Karpas-422 (cell line): ENCODE results near the gene SHANK2. TPM values are rescaled to one million over a fixed set of nuclear protein-coding genes. Genes with fewer than 3 reads are reported as not detected.

Experiments
- DNase-seq: peaks from one replicate; pipeline ENCODE4 v3.0.0-alpha.2; 2015
- H2AFZ ChIP-seq: fragments of 200-600 bp; sonication (generic); 2 replicates; pipeline ENCODE4 v1.6.1; 2014; ENCODE audit warnings: antibody characterized with exemption, low read length, mixed read lengths
- H3K27ac ChIP-seq: fragments of 200-600 bp; sonication (generic); 2 replicates; pipeline ENCODE4 v1.5.1; 2014; ENCODE audit warnings: mild to moderate bottlenecking, low read length, moderate library complexity
- H3K27me3 ChIP-seq: fragments of 200-600 bp; sonication (generic); 2 replicates; pipeline ENCODE4 v1.6.1; 2014; ENCODE audit warnings: low read length, mixed read lengths
- H3K36me3 ChIP-seq: fragments of 200-600 bp; sonication (generic); 2 replicates; pipeline ENCODE4 v1.6.1; 2014; ENCODE audit warnings: low read length, mixed read lengths; ENCODE audit not compliant: insufficient read depth
- H3K4me1 ChIP-seq: fragments of 200-600 bp; sonication (generic); 2 replicates; pipeline ENCODE4 v1.6.1; 2014; ENCODE audit warnings: mild to moderate bottlenecking, low read length, mixed read lengths
- H3K4me2 ChIP-seq: fragments of 200-600 bp; sonication (generic); 2 replicates; pipeline ENCODE4 v1.6.1; 2014; ENCODE audit warnings: low read length, low read depth, mild to moderate bottlenecking; ENCODE audit not compliant: poor library complexity, severe bottlenecking
- H3K4me3 ChIP-seq: fragments of 200-600 bp; sonication (generic); 2 replicates; pipeline ENCODE4 v1.5.1; 2014; ENCODE audit warnings: mild to moderate bottlenecking, antibody characterized with exemption, low read length, mixed read lengths
- H3K79me2 ChIP-seq: fragments of 200-600 bp; sonication (generic); 2 replicates; pipeline ENCODE4 v1.6.1; 2014; ENCODE audit warnings: mild to moderate bottlenecking, low read length, mixed read lengths
- H3K9ac ChIP-seq: fragments of 200-600 bp; sonication (generic); 2 replicates; pipeline ENCODE4 v1.6.0; 2014; ENCODE audit warnings: low read length
- H3K9me2 ChIP-seq: fragments of 200-600 bp; sonication (generic), shearing (Covaris generic); replicated peaks from 2 replicates; pipeline ENCODE4 v1.6.0; 2014; ENCODE audit warnings: mild to moderate bottlenecking, low read length, moderate library complexity; ENCODE audit not compliant: insufficient read depth
- H3K9me3 ChIP-seq: fragments of 300-700, 200-600 bp; sonication (generic); 2 replicates; pipeline ENCODE4 v1.6.1; 2014; ENCODE audit warnings: low read length, mixed read lengths
- H4K20me1 ChIP-seq: fragments of 200-600 bp; sonication (generic); 2 replicates; pipeline ENCODE4 v1.6.1; 2014; ENCODE audit warnings: mild to moderate bottlenecking, antibody characterized with exemption, low read length, low read depth; ENCODE audit not compliant: insufficient read depth
- total RNA-seq: library from RNA; depleted of rRNA; stranded (reverse); fragments of >200 nt; shearing (Covaris generic); gene quantifications from 2 replicates; pipeline ENCODE4 v1.2.3, GENCODE V29; 2014; ENCODE audit warnings: low replicate concordance

SHANK2 gene
- total RNA-seq, 1 experiment from 2014 or later, result not detected

DNA sequence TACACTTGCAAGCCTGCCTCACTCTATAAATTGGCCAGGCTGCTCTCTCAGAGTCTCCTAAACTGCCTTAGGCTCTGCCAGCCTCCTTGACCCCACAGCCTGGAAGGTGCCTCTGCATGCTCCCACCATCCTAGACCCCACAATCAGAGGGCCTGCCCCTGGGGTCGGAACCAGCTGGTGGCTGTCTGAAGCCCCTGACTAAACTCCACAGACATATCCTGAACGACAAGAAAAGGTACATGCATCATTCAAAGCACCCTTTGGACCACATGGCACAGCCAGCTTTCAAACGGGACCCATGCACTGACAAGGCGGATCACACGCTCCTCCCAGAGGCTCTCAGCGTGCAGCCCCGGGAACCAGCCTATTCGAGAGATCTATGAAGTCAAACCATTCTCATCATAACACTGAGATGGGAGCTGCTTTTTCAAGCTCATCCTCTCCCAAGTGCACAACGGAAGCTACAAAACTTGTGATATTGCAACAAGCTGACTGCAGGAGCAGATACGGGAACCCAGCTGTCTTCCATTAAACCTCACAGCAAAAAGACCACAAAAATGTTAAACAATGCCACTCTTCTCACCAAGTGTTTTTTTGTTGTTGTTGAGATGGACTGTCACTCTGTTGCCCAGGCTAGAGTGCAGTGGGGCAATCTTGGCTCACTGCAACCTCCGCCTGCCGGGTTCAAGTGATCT, 8.1 kb downstream of the SHANK2 start:
- Histone ChIP-seq H3K79me2 (no peaks in the 10 kb centered on the region), H3K4me3 (no peak overlapping the region), H3K27me3 (no peaks in the 10 kb centered on the region), H3K36me3 (no peaks in the 10 kb centered on the region), H2AFZ (no peak overlapping the region), H3K4me1 (no peaks in the 10 kb centered on the region; the same call in 1 of the 2 replicates), H3K27ac (no peak overlapping the region), H3K9ac (no peak overlapping the region), H3K4me2 (no peak overlapping the region), H3K9me2 (no peaks in the 10 kb centered on the region), H4K20me1 (no peaks in the 10 kb centered on the region; the same call in 1 of the 2 replicates), H3K9me3 (no peaks in the 10 kb centered on the region)
- DNase-seq, result no peak

- H3K9me2 ChIP-seq, result no peaks in the 10 kb centered on the region
- no peak overlapping the region for H3K27ac ChIP-seq
- no peaks in the 10 kb centered on the region for H3K9me3 ChIP-seq
- no peaks in the 10 kb centered on the region for H3K79me2 ChIP-seq
- no peaks in the 10 kb centered on the region for H3K27me3 ChIP-seq
- H3K4me1 ChIP-seq, result no peaks in the 10 kb centered on the region; the same call in 1 of the 2 replicates
- H3K4me3 ChIP-seq, result no peak overlapping the region
- no peak overlapping the region for H3K4me2 ChIP-seq
- no peaks in the 10 kb centered on the region for H3K36me3 ChIP-seq
- no peak for DNase-seq
- no peak overlapping the region for H2AFZ ChIP-seq
- no peaks in the 10 kb centered on the region for H4K20me1 ChIP-seq
- H3K9ac ChIP-seq, result no peak overlapping the region
Measured at GRCh38 chr11:71242391-71242790, 10.0 kb downstream of the SHANK2 start.

- Histone ChIP-seq H4K20me1 (no peaks in the 10 kb centered on the region), H3K27me3 (no peaks in the 10 kb centered on the region), H3K36me3 (no peaks in the 10 kb centered on the region), H3K4me2 (no peak overlapping the region), H3K79me2 (no peaks in the 10 kb centered on the region), H3K9me3 (no peaks in the 10 kb centered on the region), H3K4me1 (no peaks in the 10 kb centered on the region; the same call in 1 of the 2 replicates), H3K27ac (no peak overlapping the region), H2AFZ (no peak overlapping the region), H3K9me2 (no peaks in the 10 kb centered on the region), H3K4me3 (no peak overlapping the region), H3K9ac (no peak overlapping the region)
- DNase-seq, result no peak
Measured at GRCh38 chr11:71241721-71242259, 10.6 kb downstream of the SHANK2 start.

DNA sequence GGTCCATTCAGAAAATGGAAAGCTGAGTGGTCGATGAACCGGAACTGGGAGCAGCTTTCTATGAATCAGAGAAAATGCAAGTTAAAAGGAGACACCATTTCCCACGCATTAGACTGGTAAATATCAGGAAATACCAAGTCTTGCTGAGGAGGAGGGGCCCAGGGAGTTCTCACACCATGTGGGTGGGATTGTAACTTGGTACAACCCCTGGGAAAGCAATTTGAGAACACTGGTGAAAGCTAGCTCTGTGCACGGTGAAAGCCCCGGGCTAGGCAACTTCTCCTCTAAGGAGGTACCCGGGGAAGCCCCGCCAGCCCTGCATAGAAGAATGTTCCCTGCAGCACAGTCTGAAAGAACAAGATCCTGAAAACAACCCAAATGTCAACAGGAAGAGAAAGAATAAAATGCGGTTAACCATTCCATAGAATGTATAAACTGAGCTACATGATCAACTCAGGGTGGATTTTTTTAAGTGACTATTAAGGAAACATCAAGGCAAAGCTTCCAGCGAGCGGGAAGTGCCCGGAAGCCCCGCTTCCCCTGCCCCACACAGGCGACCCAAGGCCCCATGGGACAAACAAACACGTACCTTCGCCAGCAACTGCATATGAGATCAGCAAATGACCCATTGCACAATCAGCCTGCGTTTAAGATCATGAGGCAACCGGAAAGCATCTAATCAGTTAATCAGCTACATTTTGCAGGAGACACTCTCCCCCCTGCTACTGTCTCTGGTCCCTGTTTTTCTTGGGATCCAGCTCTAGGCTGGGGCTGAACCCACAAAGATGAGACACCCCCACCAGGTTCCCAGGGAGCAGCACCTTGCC, 11.3 kb downstream of the SHANK2 start:
- Histone ChIP-seq H3K27me3 (no peaks in the 10 kb centered on the region), H3K9me3 (no peaks in the 10 kb centered on the region), H2AFZ (no peak overlapping the region), H3K27ac (no peak overlapping the region), H3K4me1 (no peaks in the 10 kb centered on the region; the same call in 1 of the 2 replicates), H3K79me2 (no peaks in the 10 kb centered on the region), H3K9ac (no peak overlapping the region), H3K36me3 (no peaks in the 10 kb centered on the region), H3K9me2 (no peaks in the 10 kb centered on the region), H3K4me3 (no peak overlapping the region), H4K20me1 (no peaks in the 10 kb centered on the region), H3K4me2 (no peak overlapping the region)
- peak; percentile 56 for DNase-seq

DNA sequence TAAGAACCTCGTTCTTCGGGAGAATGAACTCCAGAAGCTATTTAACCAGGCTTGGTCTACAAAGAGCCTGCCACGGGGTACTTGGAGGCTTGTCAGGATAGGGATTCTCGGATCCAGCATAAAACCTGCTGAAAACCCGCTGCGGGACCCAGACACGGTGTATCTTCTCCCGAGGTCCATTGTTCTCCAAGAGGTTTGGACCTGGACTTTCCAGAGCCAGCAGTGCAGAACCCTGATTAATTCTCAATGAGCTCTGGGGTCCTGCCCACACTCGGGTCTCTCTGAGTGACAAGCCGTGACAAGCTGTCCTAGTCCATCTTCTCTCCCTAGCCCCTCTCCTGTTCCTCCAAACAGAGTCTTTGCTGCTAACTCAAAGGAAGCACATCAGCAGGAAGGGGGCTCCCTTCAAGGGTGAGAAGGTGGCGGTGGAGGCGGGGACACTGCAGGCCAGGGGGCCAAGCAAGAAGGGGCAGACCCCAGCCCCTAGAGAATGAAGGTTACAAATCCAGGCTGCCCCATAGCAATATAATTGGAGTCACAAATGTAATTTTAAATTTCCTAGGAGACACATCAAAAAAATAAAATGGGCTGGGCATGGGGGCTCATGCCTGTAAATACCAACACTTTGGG, 12.2 kb downstream of the SHANK2 start:
- Histone ChIP-seq H2AFZ (no peak overlapping the region), H3K4me3 (no peak overlapping the region), H3K4me1 (no peaks in the 10 kb centered on the region; the same call in 1 of the 2 replicates), H3K9me2 (no peaks in the 10 kb centered on the region), H3K79me2 (no peaks in the 10 kb centered on the region), H3K9ac (no peak overlapping the region), H3K4me2 (no peak overlapping the region), H3K27ac (no peak overlapping the region), H3K9me3 (no peaks in the 10 kb centered on the region), H3K27me3 (no peaks in the 10 kb centered on the region), H3K36me3 (no peaks in the 10 kb centered on the region), H4K20me1 (no peaks in the 10 kb centered on the region)
- DNase-seq, result no peak

DNA sequence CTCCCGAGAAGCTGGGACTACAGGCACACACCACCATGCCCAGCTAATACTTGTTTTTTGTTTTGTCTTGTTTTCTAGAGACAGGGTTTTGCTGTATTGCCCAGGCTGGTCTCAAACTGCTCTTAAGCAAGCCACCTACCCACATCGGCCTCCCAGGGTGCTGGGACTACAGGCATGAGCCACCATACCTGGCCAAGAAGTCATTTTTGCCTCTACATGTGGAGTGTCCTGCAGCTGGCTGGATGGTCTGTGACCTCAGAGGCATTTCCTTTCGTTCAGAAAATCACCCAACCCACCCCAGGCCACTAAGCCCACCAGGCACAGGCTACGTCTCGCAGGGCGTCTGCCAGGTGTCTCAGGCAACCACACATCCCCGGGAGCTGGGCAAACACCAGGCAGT, 12.8 kb downstream of the SHANK2 start:
- Histone ChIP-seq H2AFZ (no peak overlapping the region), H3K4me3 (no peak overlapping the region), H3K9ac (no peak overlapping the region), H3K9me2 (no peaks in the 10 kb centered on the region), H3K79me2 (no peaks in the 10 kb centered on the region), H3K36me3 (no peaks in the 10 kb centered on the region), H3K9me3 (no peaks in the 10 kb centered on the region), H3K27me3 (no peaks in the 10 kb centered on the region), H3K27ac (no peak overlapping the region), H3K4me1 (no peaks in the 10 kb centered on the region; the same call in 1 of the 2 replicates), H4K20me1 (no peaks in the 10 kb centered on the region), H3K4me2 (no peak overlapping the region)
- DNase-seq, result no peak

GRCh38 chr11:71238941-71239340, 13.4 kb downstream of the SHANK2 start:
- H3K79me2 ChIP-seq, result no peaks in the 10 kb centered on the region
- no peak overlapping the region for H3K9ac ChIP-seq
- no peaks in the 10 kb centered on the region; the same call in 1 of the 2 replicates for H3K4me1 ChIP-seq
- no peak overlapping the region for H3K27ac ChIP-seq
- H3K9me3 ChIP-seq, result no peaks in the 10 kb centered on the region
- no peak overlapping the region for H3K4me2 ChIP-seq
- no peak overlapping the region for H2AFZ ChIP-seq
- no peaks in the 10 kb centered on the region for H4K20me1 ChIP-seq
- no peaks in the 10 kb centered on the region for H3K36me3 ChIP-seq
- no peak for DNase-seq
- H3K27me3 ChIP-seq, result no peaks in the 10 kb centered on the region
- H3K4me3 ChIP-seq, result no peak overlapping the region
- no peaks in the 10 kb centered on the region for H3K9me2 ChIP-seq
